HG03520 (cell line): Measurements from ENCODE around the gene ACSL1.

Experiments used
- ATAC-seq: cut with Tn5 transposase; IDR thresholded peaks from one replicate; pipeline ENCODE4 v1.9.1; 2021; ENCODE audit warnings: mild to moderate bottlenecking, moderate library complexity; ENCODE audit not compliant: unreplicated experiment

ACSL1 gene

GRCh38 chr4:184728858-184729257, 96.9 kb downstream of the ACSL1 start:
- ATAC-seq = no peak

GRCh38 chr4:184727430-184727829, 98.3 kb downstream of the ACSL1 start:
- no peak for ATAC-seq

GRCh38 chr4:184722798-184723197, 103.0 kb downstream of the ACSL1 start:
- no peak for ATAC-seq

GRCh38 chr4:184721254-184721653, 104.5 kb downstream of the ACSL1 start:
- ATAC-seq = no peak

GRCh38 chr4:184719407-184719806, 106.4 kb downstream of the ACSL1 start:
- ATAC-seq = no peak

- no peak for ATAC-seq
These were observed 110.2 kb downstream of the ACSL1 start for GRCh38 chr4:184715526-184715925.

- no peak for ATAC-seq
These were observed 111.9 kb downstream of the ACSL1 start for GRCh38 chr4:184713887-184714286.

GRCh38 chr4:184712322-184712721, 113.4 kb downstream of the ACSL1 start:
- ATAC-seq = no peak

GRCh38 chr4:184706453-184706852, 119.3 kb downstream of the ACSL1 start:
- ATAC-seq = no peak

GRCh38 chr4:184705692-184706091, 120.1 kb downstream of the ACSL1 start:
- peak; percentile 72 for ATAC-seq
